Putamen (tissue), 1 donor: ENCODE data around the gene JMJD1C.

ENCODE experiments used
- DNase-seq: peaks from one replicate; pipeline ENCODE4 v3.0.0-alpha.2; 2016; ENCODE audit warnings: low spot score

JMJD1C gene

DNA sequence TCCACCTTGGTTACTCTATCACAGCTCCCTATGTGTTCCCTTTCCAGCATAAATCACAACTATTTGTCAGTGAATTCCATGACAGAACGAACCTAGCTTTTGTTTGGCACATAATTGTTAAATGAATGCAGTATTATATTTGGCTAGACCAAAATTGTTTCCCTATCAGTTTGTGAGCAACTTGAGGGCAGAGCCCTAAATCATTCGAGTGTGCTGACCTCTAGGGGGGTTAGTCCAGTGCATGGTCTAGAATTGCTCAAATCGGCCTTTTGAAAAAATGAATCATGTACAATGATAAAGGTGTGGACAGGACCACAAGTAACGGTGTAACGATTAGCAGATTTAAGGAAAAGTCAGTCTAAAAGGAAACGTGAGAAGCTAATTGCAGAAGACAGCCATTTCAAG is 333.1 kb downstream of the JMJD1C start:
- no peak for DNase-seq

DNA sequence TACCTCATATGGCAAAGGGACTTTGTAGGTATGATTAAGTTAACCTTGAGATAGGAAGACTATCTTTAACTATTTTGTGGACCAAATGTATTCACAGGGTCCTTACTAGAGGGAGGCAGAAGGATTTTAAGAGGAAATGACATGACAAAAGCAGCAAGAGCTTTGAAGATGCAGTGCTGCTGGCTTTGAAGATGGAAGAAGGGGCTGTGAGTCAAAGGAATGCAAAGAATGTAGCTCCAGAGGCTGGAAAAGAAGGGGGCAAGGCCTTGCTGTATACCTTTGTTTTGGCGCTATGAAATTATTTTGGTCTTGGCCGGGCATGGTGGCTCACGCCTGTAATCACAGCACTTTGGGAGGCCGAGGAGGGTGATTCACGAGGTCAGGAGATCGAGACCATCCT is 335.9 kb downstream of the JMJD1C start:
- no peak for DNase-seq

DNA sequence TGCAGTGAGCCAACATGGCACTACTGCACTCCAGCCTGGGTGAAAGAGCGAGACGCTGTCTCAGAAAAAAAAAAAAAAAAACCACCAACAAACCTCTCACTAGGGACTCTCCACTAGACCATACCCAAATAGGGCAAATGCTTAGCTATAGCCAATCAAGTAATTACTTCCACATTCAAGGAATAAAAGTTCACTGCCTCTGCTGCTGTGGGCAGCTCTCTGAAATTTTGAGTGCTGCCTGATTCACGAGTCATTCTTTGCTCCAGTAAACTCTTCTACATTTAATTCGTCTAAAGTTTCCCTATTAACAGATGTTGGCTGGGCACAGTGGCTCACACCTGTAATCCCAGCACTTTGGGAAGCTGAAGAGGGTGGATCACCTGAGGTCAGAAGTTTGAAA is 337.3 kb downstream of the JMJD1C start:
- DNase-seq = no peak

DNA sequence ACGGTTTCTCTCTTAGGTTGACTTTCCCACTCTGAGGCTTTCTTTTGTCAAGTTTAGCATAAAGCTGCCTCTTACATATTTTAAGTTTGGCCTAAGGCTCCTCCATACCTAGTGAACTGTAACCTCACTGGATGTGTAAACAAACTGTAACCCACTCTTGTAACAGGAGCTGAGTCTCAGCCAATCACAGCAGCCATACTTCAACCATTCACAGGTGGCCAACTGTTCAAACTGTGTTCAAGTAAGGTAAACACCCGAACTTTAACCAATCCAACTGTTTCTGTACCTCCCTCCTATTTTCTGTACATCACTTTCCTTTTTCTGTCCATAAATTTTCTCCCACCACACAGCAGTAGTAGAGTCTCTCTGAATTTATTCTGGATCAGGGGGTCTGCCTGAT is 340.3 kb downstream of the JMJD1C start:
- DNase-seq = no peak

DNA sequence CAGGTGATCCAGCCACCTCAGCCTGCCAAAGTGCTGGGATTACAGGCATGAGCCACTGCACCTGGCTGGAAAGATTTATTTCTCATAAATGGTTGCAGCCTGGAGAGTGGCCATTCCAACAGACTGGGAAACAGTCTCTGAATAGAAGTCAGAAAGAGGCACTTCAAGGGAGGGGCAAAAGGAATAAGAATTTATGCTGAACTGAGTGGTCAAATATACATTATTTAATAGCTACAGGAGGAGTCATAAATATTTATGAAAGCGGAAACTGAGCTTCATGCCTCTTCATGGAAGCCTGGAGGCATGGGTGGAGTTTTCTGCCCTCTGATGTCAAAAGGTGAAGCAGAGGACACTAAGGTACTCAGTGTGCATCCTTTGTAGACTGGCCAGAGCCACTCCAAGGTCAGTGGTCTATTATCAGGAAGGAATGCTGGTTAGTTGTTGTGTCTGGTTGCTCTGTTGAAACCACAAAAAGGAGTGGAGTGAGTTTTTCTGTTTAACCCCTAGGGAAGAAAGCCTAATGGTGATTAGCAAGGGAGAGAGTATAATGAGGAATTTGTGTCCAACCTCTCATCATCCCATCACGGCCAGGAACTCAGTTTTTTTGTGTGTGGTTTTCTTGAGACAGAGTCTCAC is 341.9 kb downstream of the JMJD1C start:
- no peak for DNase-seq

DNA sequence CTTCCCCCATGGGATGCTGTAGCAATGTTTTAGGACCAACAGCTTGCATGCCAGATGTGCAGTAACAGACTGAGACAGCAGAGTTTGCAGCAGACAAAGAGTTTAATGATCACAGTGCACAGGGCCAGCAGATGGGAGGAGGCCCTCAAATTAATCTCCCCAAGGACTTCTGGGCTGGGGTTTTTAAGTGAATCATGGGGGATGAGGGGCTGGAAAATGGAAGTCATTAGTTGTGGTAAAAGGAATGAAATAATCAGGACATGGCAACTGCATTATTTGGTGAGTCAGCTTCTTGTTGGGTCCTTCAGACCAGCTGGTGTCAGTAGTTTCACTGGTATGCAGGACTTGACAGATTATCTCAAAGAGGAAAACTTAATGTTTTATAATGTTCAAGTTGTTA is 345.2 kb downstream of the JMJD1C start:
- DNase-seq = no peak

DNA sequence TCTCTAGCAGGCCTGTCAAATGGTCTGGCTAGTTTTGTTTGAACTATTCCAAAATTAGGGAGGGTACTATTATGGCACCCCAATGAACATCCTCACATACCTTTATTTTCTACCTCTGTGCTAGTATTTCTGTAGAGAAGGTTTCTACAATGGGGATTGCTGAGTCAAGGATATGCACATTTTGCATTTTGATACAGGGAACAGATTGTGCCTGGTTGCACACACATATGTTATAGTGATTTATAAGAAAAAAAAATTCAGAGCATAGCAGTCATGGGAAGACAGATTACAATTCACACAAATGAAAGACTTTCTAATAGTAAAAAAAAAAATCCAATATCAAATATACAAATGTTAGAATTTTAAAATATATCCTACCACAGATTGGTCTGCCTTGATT is 346.7 kb downstream of the JMJD1C start:
- DNase-seq = no peak
